Coronary artery (tissue), 2 donors: ENCODE measurements around the gene PRKCH.

Source experiments
- DNase-seq: peaks from one replicate; pipeline ENCODE4 v3.0.0-alpha.2; 2017; ENCODE audit warnings: low spot score
- H3K27ac ChIP-seq, 2 donors: fragments of 200-600 bp; sonication (generic); one replicate each; pipeline ENCODE4 v1.5.1; 2016 to 2019
- H3K4me3 ChIP-seq: fragments of 200-600 bp; sonication (generic); 2 replicates; pipeline ENCODE4 v1.5.1; 2016; ENCODE audit warnings: mild to moderate bottlenecking, moderate library complexity
- TF ChIP-seq, protein P1 (sequence below): fragments of 200-600 bp; sonication (generic); IDR thresholded peaks from one replicate; pipeline ENCODE4 v1.5.1; 2019; ENCODE audit warnings: antibody characterized with exemption

The PRKCH gene

DNA sequence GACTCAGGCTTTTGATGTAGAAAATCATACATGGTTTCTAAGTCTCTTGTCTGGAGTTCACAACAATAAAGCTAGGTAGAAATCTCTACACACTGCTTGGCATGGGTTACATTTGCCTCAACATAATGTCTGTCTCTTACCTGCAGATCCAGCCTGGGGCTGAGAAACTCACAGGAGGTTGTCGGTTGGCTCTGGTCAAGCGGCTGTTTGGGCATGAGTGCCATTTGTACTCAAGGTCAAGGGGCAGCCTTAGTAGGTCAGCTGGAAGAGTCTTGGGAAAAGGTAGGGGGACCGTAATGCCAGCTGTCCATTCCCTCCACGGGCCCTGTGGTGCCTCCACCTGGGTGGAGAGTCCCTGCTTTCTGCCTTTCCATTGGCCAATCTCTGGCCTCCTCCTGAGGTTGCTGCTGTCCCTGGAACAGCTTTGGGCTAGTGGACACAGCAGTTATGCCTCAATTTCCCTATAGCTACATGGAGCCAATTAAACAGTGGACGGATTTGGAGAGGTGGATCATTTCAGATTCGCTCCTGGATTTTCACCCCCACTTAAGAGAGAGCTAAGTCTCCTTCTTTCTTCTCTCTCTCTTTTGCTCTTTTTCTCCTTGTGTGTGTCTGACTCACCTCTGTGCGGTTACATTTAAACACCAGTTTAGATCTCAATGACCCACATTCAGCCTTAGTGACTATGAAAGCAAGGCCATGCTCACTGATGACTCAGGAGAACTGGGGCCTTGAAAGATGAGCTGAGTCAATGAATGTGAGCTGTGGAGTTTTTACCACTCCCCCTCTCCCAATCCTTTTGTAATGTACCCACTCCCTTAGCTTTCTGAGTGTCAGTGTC, 241.2 kb downstream of the PRKCH start:
- Histone ChIP-seq H3K4me3 (no peak overlapping the region), H3K27ac (peak overlapping the region; percentile 76 to 77)
- TF ChIP-seq, protein P1, sequence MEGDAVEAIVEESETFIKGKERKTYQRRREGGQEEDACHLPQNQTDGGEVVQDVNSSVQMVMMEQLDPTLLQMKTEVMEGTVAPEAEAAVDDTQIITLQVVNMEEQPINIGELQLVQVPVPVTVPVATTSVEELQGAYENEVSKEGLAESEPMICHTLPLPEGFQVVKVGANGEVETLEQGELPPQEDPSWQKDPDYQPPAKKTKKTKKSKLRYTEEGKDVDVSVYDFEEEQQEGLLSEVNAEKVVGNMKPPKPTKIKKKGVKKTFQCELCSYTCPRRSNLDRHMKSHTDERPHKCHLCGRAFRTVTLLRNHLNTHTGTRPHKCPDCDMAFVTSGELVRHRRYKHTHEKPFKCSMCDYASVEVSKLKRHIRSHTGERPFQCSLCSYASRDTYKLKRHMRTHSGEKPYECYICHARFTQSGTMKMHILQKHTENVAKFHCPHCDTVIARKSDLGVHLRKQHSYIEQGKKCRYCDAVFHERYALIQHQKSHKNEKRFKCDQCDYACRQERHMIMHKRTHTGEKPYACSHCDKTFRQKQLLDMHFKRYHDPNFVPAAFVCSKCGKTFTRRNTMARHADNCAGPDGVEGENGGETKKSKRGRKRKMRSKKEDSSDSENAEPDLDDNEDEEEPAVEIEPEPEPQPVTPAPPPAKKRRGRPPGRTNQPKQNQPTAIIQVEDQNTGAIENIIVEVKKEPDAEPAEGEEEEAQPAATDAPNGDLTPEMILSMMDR = no peak
- no peak for DNase-seq

DNA sequence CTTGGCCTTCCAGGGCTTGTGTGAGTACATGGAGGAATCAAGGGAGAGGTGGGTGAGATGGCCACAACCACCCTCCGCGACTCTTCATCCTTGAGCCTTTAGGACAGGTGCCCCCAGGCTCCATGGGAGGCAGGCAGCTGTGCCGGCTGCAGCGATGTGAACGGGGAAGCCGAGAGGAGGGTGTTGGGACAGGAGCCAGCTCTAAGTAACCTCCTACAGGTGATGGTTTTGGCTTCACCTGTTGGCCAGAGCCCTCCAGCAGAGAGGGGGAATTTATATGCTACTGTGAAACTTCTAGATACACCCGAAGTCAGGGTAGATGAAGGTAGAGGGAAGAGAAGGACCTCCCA, 241.8 kb downstream of the PRKCH start:
- TF ChIP-seq, protein P1 = no peak
- DNase-seq = no peak
- Histone ChIP-seq H3K4me3 (no peak overlapping the region), H3K27ac (peak overlapping the region; percentile 76 to 77)

DNA sequence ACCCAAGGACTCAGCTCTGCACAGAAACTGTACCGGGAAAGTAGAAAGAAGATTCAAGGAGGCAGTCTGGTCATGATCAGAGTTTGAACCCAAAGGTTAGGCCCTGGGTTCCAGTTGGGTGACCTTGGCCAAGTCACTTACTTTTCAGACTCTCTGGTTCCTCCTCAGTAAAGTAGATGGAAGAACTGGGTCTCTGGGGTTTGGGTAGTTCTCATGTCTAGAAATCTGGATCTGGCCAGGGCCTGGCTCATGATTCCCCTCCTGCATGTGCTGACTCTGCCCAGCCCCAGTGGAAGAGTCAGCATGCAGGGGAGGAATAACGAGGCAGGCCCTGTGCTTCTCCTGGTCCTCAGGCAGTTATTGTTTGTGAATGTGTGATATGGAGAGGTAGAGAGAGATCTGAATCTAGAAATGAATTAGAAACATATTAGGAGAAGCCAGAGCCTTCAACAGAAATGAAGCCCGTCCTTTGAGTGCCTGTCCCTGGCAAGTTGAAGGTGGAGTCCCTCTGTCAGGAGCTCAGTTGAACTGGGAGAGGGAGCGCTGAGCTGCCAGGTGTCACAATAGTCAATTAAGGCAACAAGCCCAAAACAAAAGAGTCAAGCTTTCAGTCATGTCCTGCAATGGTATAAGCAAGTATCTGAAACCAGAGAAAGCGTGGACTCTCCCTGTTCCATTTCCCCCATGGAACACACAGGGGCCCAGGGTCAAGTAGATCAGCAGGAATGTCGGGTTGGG, 242.7 kb downstream of the PRKCH start:
- Histone ChIP-seq H3K27ac (peak overlapping the region in 1 of 2 donors; percentile 9), H3K4me3 (no peak overlapping the region)
- TF ChIP-seq, protein P1 = no peak
- DNase-seq = no peak

DNA sequence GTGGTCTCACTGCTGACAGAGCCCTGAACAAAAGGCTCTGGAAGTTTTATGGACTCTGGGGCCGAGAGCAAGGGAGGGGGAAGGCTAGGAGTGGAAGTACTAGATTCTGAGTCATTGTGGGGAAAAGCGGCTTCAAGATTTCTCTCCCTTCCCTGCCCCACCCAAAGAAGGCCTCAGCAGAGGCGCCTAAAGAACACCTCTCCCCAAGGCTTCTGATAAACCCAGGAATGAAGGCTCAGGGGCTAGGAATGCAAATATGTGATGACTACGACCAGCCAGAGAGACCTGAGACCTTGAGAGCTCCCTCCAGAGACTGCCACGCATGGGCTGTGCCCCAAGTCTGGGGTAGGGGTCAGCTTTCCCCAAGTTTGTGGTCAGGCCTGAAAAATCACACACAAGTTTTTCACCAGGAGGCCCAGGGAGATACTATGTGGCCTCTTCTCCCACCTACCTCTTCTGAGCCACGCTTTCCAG, 243.3 kb downstream of the PRKCH start:
- Histone ChIP-seq H3K4me3 (no peak overlapping the region), H3K27ac (peak overlapping the region in 1 of 2 donors; percentile 9)
- DNase-seq = no peak
- TF ChIP-seq, protein P1 = no peak

DNA sequence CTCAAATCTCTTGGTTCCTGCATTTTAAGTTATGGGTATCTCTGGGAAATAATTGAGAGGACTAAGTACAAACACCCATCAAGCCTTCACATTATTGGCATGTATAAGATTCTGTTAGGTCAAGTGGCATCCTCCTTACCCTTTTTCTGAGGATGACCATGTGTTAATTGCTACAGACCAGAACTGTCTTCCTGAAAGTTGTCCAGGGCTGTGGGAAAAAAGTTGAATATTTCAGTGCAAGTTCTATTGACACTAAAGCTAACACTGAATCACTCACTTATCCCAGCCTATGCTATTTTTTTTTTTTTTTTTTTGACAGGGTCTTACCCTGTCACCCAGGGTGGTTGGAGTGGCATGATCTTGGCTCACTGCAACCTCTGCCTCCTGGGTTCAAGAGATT, 243.8 kb downstream of the PRKCH start:
- Histone ChIP-seq H3K4me3 (no peak overlapping the region), H3K27ac (peak overlapping the region in 1 of 2 donors; percentile 9)
- DNase-seq = no peak
- TF ChIP-seq, protein P1 = no peak

DNA sequence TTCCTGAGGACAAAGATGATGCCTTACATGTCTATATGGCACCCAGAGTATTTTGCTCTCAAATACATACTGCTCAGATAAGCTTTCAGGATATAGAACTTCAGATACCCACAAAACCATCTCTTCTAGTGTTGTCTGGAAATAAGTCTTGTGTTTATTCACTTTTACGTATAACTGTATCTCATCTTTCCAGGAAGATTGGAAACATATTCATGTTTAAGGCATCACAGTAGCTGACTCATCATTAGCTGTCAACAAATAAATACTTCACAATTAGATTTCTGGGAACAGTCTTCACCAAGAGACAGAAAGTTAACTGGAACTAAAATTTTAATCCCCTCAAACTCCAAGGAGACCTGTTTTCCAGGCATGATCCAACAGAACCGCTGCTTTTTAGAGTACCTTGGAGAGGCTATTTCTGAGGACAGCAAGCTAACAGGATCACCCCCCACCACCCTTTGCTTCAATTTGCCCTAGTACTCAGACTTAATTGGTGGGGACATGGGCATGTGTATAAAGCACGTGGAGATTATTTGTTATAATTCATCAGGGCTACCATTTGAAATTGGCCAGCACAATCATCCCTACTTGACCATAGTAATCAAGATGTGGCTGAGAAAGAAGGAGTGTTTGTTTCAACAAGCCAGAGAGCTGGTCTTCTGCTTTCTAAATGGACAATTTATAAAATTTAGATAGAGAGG, 244.6 kb downstream of the PRKCH start:
- TF ChIP-seq, protein P1 = no peak
- no peak overlapping the region for H3K27ac ChIP-seq

More for the DNA sequence above, 244.6 kb downstream of the PRKCH start:
- DNase-seq = no peak
- H3K4me3 ChIP-seq = no peak overlapping the region
